Left cardiac atrium (tissue), 4 donors: ENCODE measurements around the gene ADAMTS5. TPM values are rescaled to one million over a fixed set of nuclear protein-coding genes. Genes with fewer than 3 reads are reported as not detected.

ENCODE experiments used
- ATAC-seq, 2 donors: fragments of 200-7000 bp; cut with Tn5 transposase; one replicate each; pipeline ENCODE4 v1.9.1; 2020; ENCODE audit warnings: mild to moderate bottlenecking in 2 of 2, moderate library complexity in 2 of 2
- DNase-seq: peaks from one replicate; pipeline ENCODE4 v3.0.0-alpha.2; 2020
- intact Hi-C, 2 donors: fragments of 100-400 bp; cut with DNase I; formaldehyde crosslinking; loops; one replicate each; pipeline versions ENCODE4 v1.14.1 to v1.15.1; 2022 to 2023
- long read RNA-seq: library from polyadenylated mRNA; unstranded; transcript quantifications from one replicate; pipeline ENCODE4 v2.0.0, GENCODE V29; 2021
- total RNA-seq, 2 donors: library from RNA; stranded (reverse); fragmentation: NEBNext Ultra II Directional; extraction: Animal tissue kit (Norgen Biotek cat#: 25700); gene quantifications; one replicate each; pipeline ENCODE4 v1.2.1, GENCODE V29; 2021
- donor health status: DM: no; HTN: yes; CAD: no.
- donor health status: DM: no; HTN: yes; CAD: no; lungs with severe emphysema.
- donor health status: DM: yes; HTN: yes; CAD: no.
- donor health status: Dilated cardiomyopathy.

The ADAMTS5 gene
- 1 to 10 TPM; 7.2 to 7.9 TPM for total RNA-seq
- long read RNA-seq, partial matches to known transcripts: 0 of 1 reads
- long read RNA-seq, other reads (novel, unspliced or antisense): 1 of 1 reads

DNA sequence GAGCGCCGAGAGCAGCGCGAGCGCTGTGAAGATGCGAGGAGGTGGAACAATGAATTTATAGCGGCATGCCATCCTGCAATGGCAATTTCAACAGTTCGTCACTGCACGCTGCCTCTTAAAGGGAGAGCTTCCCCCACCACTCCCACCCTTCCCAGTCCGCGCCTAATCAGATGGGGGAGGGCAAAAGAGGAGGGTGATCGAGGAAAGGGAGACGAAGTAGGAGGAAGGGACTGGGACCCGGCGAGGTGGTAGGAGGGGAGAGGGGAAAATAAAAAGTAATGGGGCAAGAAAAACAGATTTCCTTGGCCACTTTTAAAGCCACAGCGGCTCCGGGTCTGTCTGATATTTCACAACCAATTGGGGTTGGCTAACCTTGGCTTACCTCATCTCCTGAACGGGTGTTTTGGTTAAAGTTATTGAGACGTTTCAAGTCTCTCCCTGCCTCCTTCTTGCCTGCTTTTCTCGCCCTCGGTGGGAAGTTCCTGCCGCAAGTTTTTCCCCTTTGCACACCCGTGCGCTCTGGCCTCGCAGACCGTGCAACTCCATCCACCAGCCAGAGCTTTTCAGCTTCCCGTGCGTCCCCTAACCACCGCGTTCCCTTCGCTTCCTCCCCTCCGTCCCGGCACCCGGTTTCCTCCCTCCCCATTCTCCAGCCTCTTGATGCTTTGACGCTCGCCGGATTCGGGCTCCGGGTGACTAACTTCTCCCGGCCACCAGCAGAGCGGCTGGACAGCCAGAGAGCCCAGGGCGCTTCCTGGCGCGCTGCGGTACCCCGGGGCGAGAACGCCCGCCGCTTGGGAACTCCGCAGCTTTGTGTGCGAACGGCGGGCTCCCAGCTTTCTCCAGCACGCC is at the start of gene ADAMTS5:
TSS of gene ADAMTS5 (minus strand) at position 27 of the 852 bp plus-strand sequence. CDS start 697 bp downstream, outside the sequence.
- peak; percentile 67 for DNase-seq
- ATAC-seq: peak; percentile 43 to 53
- intact Hi-C loops: no loop called here

DNA sequence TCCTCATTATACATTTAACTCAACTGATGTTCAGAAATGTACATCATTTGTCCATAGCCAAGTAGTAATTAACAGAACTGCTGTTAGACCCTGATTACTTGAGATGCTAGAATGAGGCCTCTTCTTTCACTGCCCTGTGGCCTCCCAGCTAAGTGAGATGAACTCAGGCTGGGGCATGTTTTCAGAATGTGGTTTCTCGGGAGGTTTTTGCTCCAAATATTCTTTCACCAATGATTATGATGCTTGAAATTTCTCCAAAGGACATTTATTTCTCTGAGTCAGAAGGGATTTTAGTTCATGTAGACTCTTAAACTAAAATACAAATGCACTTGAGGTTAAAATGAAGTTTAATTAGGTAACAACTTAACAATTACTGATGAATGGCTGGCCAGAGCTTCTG is 34.6 kb upstream of the ADAMTS5 start:
- intact Hi-C loops: no loop called here
- ATAC-seq (no peak), DNase-seq (no peak)

DNA sequence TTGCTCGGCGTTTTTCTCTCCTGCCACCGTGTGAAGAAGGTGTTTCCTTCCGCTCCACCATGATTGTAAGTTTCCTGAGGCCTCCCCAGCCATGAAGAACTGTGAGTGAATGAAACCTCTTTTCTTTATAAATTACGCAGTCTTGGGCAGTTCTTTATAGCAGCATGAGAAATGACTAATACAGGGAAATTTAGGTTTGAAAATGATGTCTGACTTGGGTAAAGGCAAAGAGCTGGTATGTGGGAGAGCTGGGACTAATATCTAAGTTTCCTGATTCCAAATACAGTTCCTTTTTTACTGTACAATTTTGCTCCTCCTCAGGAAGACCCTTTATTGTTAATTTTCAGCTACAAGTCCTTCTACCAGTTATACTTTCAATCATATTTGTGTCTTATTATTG is 16.7 kb upstream of the ADAMTS5 start:
- intact Hi-C loops: no loop called here
- no peak for DNase-seq
- ATAC-seq: no peak

DNA sequence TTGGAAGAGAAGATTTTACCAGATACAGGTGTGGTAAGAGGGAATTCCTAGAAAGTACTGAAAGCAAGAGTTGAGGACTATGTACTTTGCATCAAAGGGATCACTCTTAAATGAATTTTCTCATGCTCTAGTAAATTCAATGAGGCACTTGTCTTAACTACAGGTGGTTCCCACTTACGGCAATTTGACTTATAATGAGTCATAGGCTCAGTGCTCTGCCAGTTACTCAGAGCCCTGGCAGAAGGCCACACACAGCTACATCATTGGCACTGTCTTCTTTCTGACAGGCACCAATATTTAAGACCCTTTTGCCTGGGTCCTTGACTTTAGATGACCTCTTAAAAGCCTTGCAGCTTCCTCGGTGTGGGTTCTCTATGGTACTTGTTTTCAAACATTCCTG is 15.9 kb upstream of the ADAMTS5 start:
- ATAC-seq: peak in 1 of 2 donors; percentile 68
- intact Hi-C loops: no loop called here
- DNase-seq: no peak

DNA sequence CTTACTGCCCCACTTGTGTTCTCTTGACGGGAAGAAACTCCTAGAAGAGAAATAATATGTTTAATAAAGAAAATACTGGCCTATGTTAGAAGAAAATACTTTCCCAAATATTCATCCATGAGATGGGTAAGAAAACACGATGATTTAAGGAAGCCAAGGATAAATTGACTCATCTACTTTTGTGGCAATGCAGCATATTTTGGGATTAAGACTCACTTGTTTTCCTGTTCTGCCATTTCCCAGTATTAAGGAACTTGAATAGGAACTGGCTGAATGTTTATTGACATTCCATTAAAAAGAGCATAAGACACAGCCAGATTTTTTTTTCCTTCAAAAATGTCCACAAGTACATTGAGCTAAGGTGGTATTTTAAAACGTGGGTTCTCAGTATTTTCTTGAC is 10.9 kb upstream of the ADAMTS5 start:
- no peak for ATAC-seq
- no peak for DNase-seq
- intact Hi-C loops: no loop called here

DNA sequence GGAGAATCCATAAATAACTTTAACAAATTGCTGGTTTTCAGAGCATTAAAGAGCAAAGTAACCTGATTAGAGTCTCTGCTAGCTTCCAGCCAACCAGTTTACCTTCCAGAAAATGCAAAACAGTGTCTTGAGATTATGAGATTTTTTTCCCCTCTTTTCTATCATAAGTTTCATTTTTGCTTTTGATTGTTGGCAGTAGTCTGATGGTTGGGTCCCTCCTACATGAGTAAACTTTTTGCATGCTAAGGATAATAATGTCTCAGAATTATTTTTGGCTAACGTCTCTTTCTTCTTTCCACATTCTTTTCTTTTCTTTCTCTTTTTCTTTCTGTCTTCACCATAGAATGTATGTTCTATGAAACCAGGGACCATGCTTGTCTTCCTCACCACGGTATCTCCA is 6.3 kb upstream of the ADAMTS5 start:
- ATAC-seq: peak in 1 of 2 donors; percentile 27
- intact Hi-C loops: no loop called here
- DNase-seq: no peak

DNA sequence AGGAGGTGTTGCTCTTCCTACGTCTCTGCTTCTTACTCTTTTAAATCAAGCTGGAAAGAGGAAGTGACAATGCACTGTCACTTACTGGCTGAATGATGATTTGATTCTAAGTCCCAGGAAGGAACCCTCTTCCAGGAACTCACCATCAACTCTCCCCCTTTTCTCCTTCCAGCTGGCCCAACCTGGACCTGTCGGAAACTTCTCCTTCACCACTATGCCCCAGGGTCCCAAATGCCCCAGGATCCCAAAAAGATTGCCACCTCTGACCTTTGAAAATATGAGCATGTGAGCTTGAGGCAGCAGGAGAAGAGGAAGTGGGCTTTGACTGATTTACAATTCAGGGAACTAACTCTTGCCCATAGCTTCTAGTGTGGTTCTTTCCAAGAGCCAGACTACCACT is 5.3 kb upstream of the ADAMTS5 start:
- DNase-seq: no peak
- no peak for ATAC-seq
- intact Hi-C loops: no loop called here

DNA sequence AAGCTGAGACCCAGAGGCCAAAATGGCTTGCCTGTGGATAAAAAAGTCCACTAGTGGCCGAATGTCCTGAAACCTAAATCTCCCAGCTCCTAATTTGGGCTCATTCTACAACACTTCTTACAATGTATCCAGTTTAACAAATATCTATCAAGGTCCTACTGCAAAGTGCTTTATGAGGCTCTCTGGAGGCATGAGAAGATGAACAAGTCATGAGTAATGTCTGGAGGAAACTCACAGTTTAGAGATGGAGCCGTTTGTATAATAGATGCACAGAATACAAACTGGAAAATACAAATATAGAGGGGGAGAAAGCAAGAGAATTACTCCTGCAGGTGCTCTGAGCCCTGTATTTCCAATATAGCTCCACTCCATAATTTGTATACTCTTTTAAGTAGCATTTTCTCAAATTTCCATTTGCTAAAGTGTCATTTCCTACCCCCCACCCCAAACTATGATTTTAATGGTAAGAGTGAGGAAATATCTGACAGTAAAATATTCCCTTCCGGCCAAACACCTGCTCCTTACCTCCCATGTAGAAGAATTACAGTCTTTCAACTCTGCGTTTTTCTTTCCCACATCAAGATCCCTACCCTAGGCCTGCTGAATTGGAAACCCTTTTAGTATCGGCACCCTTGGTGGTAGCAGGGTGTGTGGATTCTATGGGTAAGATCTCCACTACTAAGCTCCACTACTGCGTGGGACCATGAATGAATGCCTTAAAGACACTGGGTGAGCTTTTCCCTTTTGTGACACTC is 3.3 kb upstream of the ADAMTS5 start:
- intact Hi-C loops: no loop called here
- ATAC-seq (no peak), DNase-seq (no peak)

DNA sequence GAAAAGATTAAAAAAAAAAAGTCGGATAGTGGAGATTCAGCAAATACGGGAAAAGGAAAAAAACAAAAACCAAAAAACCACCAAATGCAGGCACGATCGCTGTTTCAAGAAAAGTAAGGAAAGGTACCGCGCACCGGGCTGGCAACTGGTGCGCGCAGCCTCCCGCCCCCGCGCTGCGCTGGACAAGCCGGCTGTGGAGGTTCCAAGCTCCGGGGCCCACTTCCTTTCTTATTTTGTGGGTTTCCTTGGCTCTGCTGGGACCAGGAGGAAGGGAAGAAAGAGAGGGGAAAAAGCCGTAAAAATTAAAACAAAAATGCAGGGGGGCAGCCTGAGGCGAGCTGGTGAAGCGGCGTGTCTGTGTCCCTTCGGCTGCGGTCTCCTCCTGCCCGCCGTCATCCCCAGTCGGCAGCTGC is 233 bp downstream of the ADAMTS5 start:
- intact Hi-C loops: no loop called here
- DNase-seq (peak; percentile 26), ATAC-seq (peak in 1 of 2 donors; percentile 30)

DNA sequence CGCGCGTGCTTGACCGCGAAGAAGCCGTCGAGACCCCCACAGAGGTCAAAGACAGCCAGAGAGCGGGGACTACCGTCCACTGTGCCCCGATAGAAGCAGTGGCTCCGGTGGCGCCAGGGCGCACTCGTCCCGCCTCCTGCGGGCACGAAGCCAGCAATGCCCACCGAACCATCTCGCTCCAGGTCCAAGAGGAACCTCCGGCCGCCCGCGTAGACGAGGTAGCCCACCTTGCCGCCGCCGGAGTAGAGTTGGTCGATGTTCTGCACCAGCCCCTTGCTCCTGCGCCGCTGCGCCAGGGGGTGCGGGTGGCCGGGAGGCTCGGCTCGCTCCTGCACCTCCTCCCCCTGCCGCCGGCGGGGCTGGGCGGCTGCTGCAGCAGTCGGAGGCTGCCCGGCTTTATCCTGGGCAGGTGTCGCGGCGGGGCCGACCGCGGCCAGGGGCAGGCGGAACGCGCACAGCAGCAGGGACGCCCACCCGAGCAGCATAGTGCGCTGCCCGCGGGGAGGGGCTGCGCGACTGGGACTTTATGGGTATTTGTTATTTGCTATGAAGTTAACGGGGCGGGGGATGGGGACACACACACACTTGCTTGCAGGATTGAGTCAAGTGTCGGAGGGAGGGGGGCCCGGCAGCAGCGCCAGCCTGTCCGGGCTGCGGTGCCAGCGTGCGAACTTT is 844 bp downstream of the ADAMTS5 start:
- intact Hi-C loops: no loop called here
- ATAC-seq (peak; percentile 35 to 56), DNase-seq (peak; percentile 31)

DNA sequence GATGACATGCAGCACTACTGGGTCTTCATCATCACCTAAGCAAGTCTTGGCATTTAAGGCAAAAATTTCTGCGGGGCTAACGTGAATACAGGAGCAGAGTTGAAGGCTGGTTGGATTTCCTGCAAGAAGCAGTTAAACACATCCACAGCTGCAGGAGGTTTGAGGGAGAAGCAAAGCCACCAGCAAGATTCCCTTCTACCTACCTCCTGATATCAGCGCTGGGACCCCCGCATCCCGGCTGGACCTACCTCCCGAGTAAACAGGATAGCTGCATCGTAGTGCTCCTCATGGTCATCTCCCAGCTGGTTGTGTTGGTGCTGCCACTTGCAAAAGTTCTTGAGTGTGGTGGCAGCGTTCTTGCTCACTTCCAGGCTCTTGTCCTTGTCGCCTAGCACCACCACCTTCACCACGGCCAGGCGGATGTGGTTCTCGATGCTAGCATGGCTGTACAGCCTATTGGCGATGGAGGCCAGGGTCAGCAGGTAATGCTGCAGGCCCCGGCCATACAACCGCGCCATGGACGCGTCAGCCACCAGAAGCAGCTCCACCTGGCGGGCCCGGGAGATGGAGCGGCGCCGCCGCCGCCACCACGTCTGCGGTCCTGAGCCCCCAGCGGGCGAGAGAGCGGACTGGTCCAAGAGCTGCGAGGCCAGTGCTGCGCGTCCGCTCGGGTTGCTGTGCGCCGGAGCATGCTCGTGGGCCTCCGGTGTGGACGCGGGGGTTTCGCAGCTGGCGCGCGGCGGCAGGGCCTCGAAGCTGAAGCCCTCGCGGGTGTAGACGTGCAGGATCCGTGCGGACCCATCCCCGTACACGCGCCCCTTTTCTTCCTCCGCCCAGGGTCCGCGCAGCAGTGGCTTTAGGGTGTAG is 1.6 kb downstream of the ADAMTS5 start:
- DNase-seq (peak; percentile 40), ATAC-seq (peak; percentile 39 to 57)
- intact Hi-C loops: no loop called here

DNA sequence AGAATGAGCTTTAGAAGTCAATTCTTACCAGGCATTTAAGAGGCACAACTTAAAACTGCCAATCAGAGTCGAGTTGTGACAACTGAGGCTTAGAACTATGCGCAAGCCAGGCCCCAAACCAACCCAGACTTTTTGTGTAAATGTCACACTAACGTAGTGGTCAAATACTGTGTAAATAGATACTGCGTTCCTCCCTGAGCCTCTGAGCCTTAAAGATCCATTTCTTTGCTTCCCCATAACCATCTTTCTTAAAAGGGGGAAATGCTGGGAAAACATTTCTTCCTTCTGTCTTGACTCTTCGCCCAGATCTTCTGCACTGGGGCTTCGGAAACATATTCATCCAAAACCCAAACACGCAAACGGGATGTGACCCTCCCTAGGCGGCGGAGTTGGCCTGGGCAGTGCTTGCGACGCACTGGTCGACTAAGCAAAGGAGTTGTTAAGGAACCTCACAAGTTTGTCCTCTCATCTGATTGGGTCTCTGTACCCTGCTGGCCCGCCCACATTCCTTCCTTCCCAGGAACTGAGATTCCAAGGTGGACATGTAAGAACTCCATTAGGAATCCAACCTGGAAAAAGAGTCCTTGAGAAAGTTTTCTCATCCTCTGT is 2.6 kb downstream of the ADAMTS5 start:
- DNase-seq (peak; percentile 61), ATAC-seq (peak; percentile 63 to 72)
- intact Hi-C loops: no loop called here

DNA sequence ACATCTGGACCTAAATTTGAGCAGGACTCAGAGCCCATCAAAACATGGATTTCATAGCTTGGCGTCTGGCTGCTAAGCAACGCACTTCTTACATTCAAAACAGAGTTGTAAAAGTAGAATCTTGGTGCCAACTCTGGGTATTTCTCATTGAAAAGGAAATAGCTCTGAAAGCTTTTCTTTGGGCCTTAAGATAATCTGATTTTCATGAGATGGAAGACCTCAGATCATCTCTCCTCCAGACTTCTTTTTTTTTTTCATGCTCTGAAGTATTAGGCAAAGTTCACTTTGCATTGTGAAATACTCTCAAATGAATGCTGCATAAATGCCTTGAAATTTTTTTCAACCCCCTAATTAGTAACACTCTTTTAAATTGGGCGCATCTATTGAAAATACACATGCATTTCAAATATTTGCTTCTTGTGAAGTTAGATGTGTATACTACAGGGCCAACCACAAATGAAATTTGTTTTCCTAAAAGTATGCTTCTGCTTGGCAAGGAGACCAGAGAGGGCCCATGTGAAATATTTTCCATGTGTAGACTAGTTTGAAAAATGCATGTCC is 4.2 kb downstream of the ADAMTS5 start:
- DNase-seq (no peak), ATAC-seq (no peak)
- intact Hi-C loops: no loop called here

DNA sequence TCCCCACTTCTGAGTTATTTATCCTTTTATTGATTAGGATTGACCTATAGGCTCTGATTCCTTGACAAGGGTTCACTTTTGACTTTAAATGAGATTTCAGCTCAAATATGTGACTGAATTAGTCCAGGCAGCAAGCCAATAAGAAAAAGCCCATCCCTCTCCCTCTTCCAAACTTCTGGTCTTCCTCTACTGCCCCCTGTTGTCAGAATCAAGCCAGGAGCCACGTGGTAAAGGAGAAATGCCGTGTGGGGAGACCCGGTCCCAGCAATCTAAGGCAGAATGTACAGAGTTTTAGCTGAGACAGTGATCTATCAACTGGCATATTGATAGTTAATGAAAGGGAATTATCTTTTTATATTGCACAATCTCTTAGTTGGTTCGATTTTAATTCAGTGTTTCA is 5.2 kb downstream of the ADAMTS5 start:
- DNase-seq: no peak
- intact Hi-C loops: no loop called here
- ATAC-seq: no peak

DNA sequence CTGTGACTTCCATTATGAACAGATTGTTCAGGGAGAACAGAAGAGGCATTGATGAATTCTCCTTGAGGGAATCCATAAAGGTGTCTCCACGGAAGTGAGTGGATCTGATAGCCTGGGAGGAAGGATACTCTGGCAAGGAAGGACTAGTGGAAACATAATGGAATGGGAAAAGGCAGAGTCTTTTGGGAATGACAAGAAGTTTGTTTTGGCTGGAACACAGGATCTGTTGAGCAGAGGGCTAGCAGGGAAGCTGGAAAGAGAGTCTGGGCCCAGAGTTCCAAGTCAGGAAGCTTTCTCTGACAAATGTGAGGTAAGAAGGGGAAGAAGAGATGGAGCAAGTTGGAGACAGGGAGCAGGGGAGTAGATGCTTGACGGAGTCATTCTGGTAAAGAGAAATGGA is 8.1 kb downstream of the ADAMTS5 start:
- ATAC-seq (peak in 1 of 2 donors; percentile 55), DNase-seq (no peak)
- intact Hi-C loops: no loop called here

DNA sequence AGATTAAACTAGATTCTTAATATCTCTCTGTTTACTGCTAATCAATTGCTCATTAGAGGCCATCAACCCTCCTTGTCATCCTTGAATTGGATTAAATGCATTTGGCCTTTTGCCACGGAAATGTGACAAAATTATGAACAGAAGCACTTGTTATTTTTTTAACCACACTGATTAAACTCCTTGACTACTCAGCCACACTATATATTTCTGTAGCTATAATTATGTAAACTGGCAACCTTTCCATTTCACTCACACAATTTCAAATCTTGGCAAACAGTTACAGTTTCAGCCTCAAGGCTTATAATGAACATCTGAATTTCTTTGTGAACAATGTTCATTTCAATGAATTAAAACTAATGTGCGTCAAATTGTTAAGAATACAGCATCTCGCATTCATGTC is 10.1 kb downstream of the ADAMTS5 start:
- DNase-seq (no peak), ATAC-seq (no peak)
- intact Hi-C loops: no loop called here

DNA sequence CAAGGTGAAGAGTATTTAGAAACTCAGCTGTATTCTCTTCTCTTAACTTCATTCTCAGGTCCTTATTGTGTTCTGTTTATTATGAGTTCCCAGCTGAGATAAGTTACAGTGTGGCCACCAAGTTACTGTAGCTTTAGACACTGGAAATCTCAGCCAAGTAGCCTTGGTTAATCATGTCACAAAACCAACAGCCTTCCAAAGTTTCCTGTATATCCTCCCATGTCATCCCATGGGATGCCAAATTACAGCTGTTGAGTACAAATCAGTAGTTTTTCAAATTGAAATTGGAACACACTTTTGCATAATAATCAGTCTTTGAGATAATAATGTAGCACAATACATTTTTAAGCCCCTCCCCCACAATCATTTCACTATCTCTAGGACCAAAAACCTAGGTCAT is 10.7 kb downstream of the ADAMTS5 start:
- intact Hi-C loops: no loop called here
- DNase-seq (no peak), ATAC-seq (no peak)

DNA sequence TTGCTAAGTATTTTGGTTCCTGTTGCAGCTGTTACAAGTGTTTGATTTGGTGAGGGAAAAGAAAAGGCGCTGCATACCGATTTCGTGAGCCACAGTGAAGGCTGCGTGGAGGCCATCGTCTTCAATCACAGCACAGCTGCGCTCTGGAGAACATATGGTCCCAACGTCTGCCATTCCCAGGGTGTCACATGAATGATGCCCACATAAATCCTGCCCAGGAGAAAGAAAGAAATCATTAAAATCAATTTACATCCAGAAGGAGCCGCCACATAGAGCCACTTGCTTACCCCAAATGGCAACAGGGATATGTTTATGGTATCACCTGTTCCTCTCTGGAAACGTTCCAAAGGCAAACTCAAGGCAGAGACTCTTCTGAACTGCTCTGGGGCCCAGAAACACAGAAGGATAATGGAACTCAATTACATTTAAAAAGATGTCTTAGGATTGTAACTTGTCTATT is 12.2 kb downstream of the ADAMTS5 start:
- ATAC-seq (no peak), DNase-seq (no peak)
- intact Hi-C loops: no loop called here
